Activated CD8-positive, alpha-beta memory T cell treated with anti-CD3 and anti-CD28 coated beads for 1 hour (primary cell): ENCODE data around the gene PHAF1.

ENCODE experiments used
- DNase-seq, 2 donors: peaks; one replicate each; pipeline ENCODE4 v3.0.0-alpha.2; 2020; ENCODE audit warnings: low read depth in 1 of 2; ENCODE audit errors: extremely low read depth in 1 of 2

The PHAF1 gene

GRCh38 chr16:67162506-67163163 lies 52.9 kb downstream of the PHAF1 start:
- no peak for DNase-seq

GRCh38 chr16:67163164-67163998 lies 53.6 kb downstream of the PHAF1 start:
- DNase-seq, result no peak

- no peak for DNase-seq
These were observed 54.3 kb downstream of the PHAF1 start for GRCh38 chr16:67163999-67164558.

- DNase-seq, result no peak
These were observed 54.9 kb downstream of the PHAF1 start, which contains the start of gene HSF4 for GRCh38 chr16:67164599-67165061. TSS of gene HSF4 (plus strand) at chr16:67164745. CDS start at chr16:67164812, 67 bp downstream.

GRCh38 chr16:67165121-67166078 lies 55.7 kb downstream of the PHAF1 start:
- DNase-seq, result no peak

GRCh38 chr16:67166110-67166547 lies 56.4 kb downstream of the PHAF1 start:
- DNase-seq, result no peak

- no peak for DNase-seq
These were observed 56.9 kb downstream of the PHAF1 start for GRCh38 chr16:67166598-67167168.

- no peak for DNase-seq
These were observed 57.8 kb downstream of the PHAF1 start for GRCh38 chr16:67167588-67167987.

GRCh38 chr16:67169011-67169451 lies 59.3 kb downstream of the PHAF1 start:
- DNase-seq, result no peak

GRCh38 chr16:67169642-67170167 lies 60.0 kb downstream of the PHAF1 start:
- DNase-seq, result no peak

- no peak for DNase-seq
These were observed 60.6 kb downstream of the PHAF1 start, which contains the start of gene NOL3 for GRCh38 chr16:67170168-67170948. TSS of gene NOL3 (plus strand) at chr16:67170538.

- DNase-seq, result no peak
These were observed 61.4 kb downstream of the PHAF1 start for GRCh38 chr16:67170949-67171649.

GRCh38 chr16:67173323-67173722 lies 63.6 kb downstream of the PHAF1 start:
- DNase-seq, result no peak

GRCh38 chr16:67173808-67174705 lies 64.3 kb downstream of the PHAF1 start:
- peak; percentile 13 to 48 for DNase-seq

- DNase-seq, result no peak
These were observed 65.0 kb downstream of the PHAF1 start for GRCh38 chr16:67174706-67175231.

- no peak for DNase-seq
These were observed 66.9 kb downstream of the PHAF1 start for GRCh38 chr16:67176662-67177061.
